RWPE2 (cell line): ENCODE data around the gene C1orf53.

ENCODE experiments used
- ATAC-seq: fragments of 200-7000 bp; cut with Tn5 transposase; 3 replicates; pipeline ENCODE4 v1.9.1; 2021; ENCODE audit warnings: low read depth
- DNase-seq: peaks from one replicate; pipeline ENCODE4 v3.0.0-alpha.2; 2020; ENCODE audit warnings: low spot score
- H3K27ac ChIP-seq: fragments of 450-650 bp; 2 replicates; pipeline ENCODE4 v1.5.1; 2017; ENCODE audit warnings: mild to moderate bottlenecking; ENCODE audit not compliant: poor library complexity, severe bottlenecking
- H3K27me3 ChIP-seq: fragments of 250-450 bp; sonication (Bioruptor Pico); 2 replicates; pipeline ENCODE4 v1.5.1; 2021; ENCODE audit warnings: mild to moderate bottlenecking, moderate library complexity; ENCODE audit not compliant: insufficient read depth, poor library complexity, severe bottlenecking
- H3K36me3 ChIP-seq: fragments of 250-450 bp; sonication (Bioruptor Pico); 2 replicates; pipeline ENCODE4 v1.5.1; 2020; ENCODE audit warnings: low read depth, mild to moderate bottlenecking, moderate library complexity
- H3K4me1 ChIP-seq: fragments of 250-450 bp; sonication (Bioruptor Pico); 2 replicates; pipeline ENCODE4 v1.5.1; 2021; ENCODE audit warnings: mild to moderate bottlenecking, moderate library complexity; ENCODE audit not compliant: insufficient read depth, poor library complexity, severe bottlenecking
- H3K4me3 ChIP-seq: fragments of 250-450 bp; sonication (Bioruptor Pico); 2 replicates; pipeline ENCODE4 v1.5.1; 2021; ENCODE audit warnings: mild to moderate bottlenecking, moderate library complexity; ENCODE audit not compliant: severe bottlenecking
- H3K9me3 ChIP-seq: fragments of 250-450 bp; sonication (Bioruptor Pico); 2 replicates; pipeline ENCODE4 v1.5.1; 2021; ENCODE audit warnings: mild to moderate bottlenecking, moderate library complexity; ENCODE audit not compliant: severe bottlenecking
- CTCF ChIP-seq: fragments of 450-650 bp; IDR thresholded peaks from one replicate; pipeline ENCODE4 v1.5.1; 2017; ENCODE audit warnings: mild to moderate bottlenecking, moderate library complexity; ENCODE audit not compliant: poor library complexity, severe bottlenecking

C1orf53 gene

GRCh38 chr1:197955486-197956394 lies 53.3 kb downstream of the C1orf53 start:
- TF ChIP-seq CTCF = no peak
- H3K27ac ChIP-seq = no peak overlapping the region

More at GRCh38 chr1:197955486-197956394, 53.3 kb downstream of the C1orf53 start:
- Histone ChIP-seq H3K4me1 (no peaks in the 10 kb centered on the region), H3K4me3 (no peak overlapping the region), H3K9me3 (no peaks in the 10 kb centered on the region), H3K27me3 (no peaks in the 10 kb centered on the region), H3K36me3 (no peaks in the 10 kb centered on the region)
- no peak for ATAC-seq
- DNase-seq = no peak
